T-cell (primary cell): ENCODE measurements around the gene DNAJC6. TPM values are rescaled to one million over a fixed set of nuclear protein-coding genes. Genes with fewer than 3 reads are reported as not detected.

Experiments used
- ATAC-seq, 4 experiments: fragments of 200-7000 bp in 3 of 4; fragments of 150-1000 bp in 1 of 4; cut with Tn5 transposase; replicated peaks in 1 of 4; 1 replicate in 3 of 4; 2 replicates in 1 of 4; pipeline ENCODE4 v1.10.0; 2021; ENCODE audit warnings: moderate library complexity in 3 of 4, mild to moderate bottlenecking in 2 of 4, moderate number of reproducible peaks in 1 of 4
- CTCF ChIA-PET, 2 donors: fragments of 300-600 bp; sonication (Branson Sonifier 250); formaldehyde crosslinking; loops; one replicate each; lab custom pipeline; 2022; ENCODE audit warnings: antibody characterized with exemption in 2 of 2; lab: Charles Lee
- POLR2A ChIA-PET, 2 donors: fragments of 300-600 bp; sonication (Branson Sonifier 250); formaldehyde crosslinking; loops; one replicate each; lab custom pipeline; 2022; ENCODE audit warnings: antibody characterized with exemption in 2 of 2; lab: Charles Lee
- DNase-seq, 35 experiments: peaks; one replicate each; pipeline versions ENCODE4 v3.0.0 to v3.0.0-alpha.2; 2013 to 2023
- H3K27ac ChIP-seq: one replicate; pipeline ENCODE4 v1.5.1; 2013; ENCODE audit warnings: low read length
- H3K27me3 ChIP-seq, 2 experiments: replicated peaks in 1 of 2; 1 replicate in 1 of 2; 2 replicates in 1 of 2; pipeline versions ENCODE4 v1.6.1 to v1.7.0; 2013; ENCODE audit warnings: low read length in 1 of 2, mixed read lengths in 1 of 2; ENCODE audit not compliant: control insufficient read depth in 2 of 2, insufficient read depth in 2 of 2; ENCODE audit errors: extremely low read depth in 1 of 2
- H3K36me3 ChIP-seq, 2 donors: 1 replicate in 1 of 2; 2 replicates in 1 of 2; pipeline versions ENCODE4 v1.6.1 to v1.7.0; 2013; ENCODE audit warnings: low read length in 1 of 2; ENCODE audit not compliant: control insufficient read depth in 2 of 2, insufficient read depth in 1 of 2; ENCODE audit errors: extremely low read depth in 1 of 2
- H3K4me1 ChIP-seq, 2 experiments: 1 replicate in 1 of 2; 2 replicates in 1 of 2; pipeline versions ENCODE4 v1.6.1 to v1.7.0; 2013; ENCODE audit warnings: low read length in 2 of 2, mixed read lengths in 1 of 2; ENCODE audit not compliant: insufficient read depth in 2 of 2, control insufficient read depth in 1 of 2; ENCODE audit errors: extremely low read depth in 1 of 2
- H3K4me3 ChIP-seq, 2 donors: 1 replicate in 1 of 2; 2 replicates in 1 of 2; pipeline versions ENCODE4 v1.5.1 to v1.7.0; 2013; ENCODE audit warnings: mild to moderate bottlenecking in 2 of 2, low read length in 1 of 2, moderate library complexity in 1 of 2; ENCODE audit not compliant: control insufficient read depth in 1 of 2; ENCODE audit errors: extremely low read depth in 1 of 2
- H3K9me3 ChIP-seq: 2 replicates; pipeline ENCODE4 v1.7.0; 2013
- H3K27ac Mint-ChIP-seq, 2 donors: one replicate each; pipeline ENCODE4 v1.8.0; 2020 to 2021; ENCODE audit warnings: mild to moderate bottlenecking in 2 of 2, mixed read lengths in 2 of 2
- H3K27me3 Mint-ChIP-seq, 2 donors: one replicate each; pipeline ENCODE4 v1.8.0; 2021 to 2022; ENCODE audit warnings: mixed read lengths in 2 of 2
- H3K36me3 Mint-ChIP-seq: one replicate; pipeline ENCODE4 v1.8.0; 2021; ENCODE audit warnings: mixed read lengths
- H3K4me1 Mint-ChIP-seq, 3 donors: one replicate each; pipeline ENCODE4 v1.8.0; 2020 to 2022; ENCODE audit warnings: mixed read lengths in 3 of 3, mild to moderate bottlenecking in 1 of 3
- H3K4me3 Mint-ChIP-seq, 3 donors: one replicate each; pipeline ENCODE4 v1.8.0; 2020 to 2022; ENCODE audit warnings: mild to moderate bottlenecking in 3 of 3, mixed read lengths in 3 of 3, moderate library complexity in 3 of 3
- H3K9me3 Mint-ChIP-seq, 3 donors: one replicate each; pipeline ENCODE4 v1.8.0; 2020 to 2022; ENCODE audit warnings: mixed read lengths in 3 of 3
- WGBS: methylation state at CpG from one replicate; pipeline ENCODE4 v1.1.5; 2013; ENCODE audit warnings: missing lambda C conversion rate; ENCODE audit not compliant: insufficient coverage; 5-methylcytosine and 5-hydroxymethylcytosine counted together
- total RNA-seq, 35 experiments: library from RNA in 6 of 35; stranded (reverse) in 6 of 35; fragments of 120-200 nt in 1 of 35; gene quantifications; one replicate each; pipeline versions ENCODE4 v1.2.1 to v1.2.4 and lab custom pipeline; 2013 to 2026

DNAJC6 gene
- total RNA-seq, 5 donors from 2014 or later (not counting 1 experiment from before 2014, with no cell fraction given), result 1.4 to 5.2 (median 2.4) TPM

DNA sequence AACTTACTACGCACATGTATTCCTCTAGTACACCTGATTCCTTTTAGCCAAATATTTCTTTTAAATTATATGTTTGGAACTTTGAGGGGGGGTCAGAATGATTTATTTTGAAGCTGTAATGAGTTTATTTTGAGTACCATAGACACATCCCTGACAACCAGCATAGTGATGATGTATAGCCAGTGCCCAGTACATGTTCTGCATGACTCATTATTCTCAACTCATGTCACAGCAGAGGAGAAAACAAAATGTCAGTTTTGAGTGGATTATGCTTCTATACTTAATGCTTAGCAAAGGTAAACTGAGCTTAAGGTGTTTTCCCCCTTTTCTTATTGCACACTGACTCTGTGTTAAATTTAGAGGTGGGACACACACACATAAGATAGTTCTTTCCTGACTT, 88.7 kb downstream of the DNAJC6 start:
- Mint-ChIP-seq H3K4me1 (peaks cover 0 to 17% (median 8%) of the 10 kb centered on the region in 3 donors), H3K27me3 (peaks cover 0 to 5% of the 10 kb centered on the region in 2 donors), H3K4me3 (no peak overlapping the region), H3K9me3 (no peaks in the 10 kb centered on the region), H3K27ac (no peak overlapping the region), H3K36me3 (peaks cover 19% of the 10 kb centered on the region)
- Histone ChIP-seq H3K27ac (no peak overlapping the region), H3K36me3 (no peaks in the 10 kb centered on the region), H3K4me1 (no peaks in the 10 kb centered on the region), H3K4me3 (no peak overlapping the region), H3K9me3 (no peaks in the 10 kb centered on the region), H3K27me3 (no peaks in the 10 kb centered on the region)
- no CpG with 5 or more reads among the region's 1 CpG for WGBS
- CTCF ChIA-PET, result no interaction called here
- no peak for DNase-seq
- POLR2A ChIA-PET, result no interaction called here
- no peak for ATAC-seq

DNA sequence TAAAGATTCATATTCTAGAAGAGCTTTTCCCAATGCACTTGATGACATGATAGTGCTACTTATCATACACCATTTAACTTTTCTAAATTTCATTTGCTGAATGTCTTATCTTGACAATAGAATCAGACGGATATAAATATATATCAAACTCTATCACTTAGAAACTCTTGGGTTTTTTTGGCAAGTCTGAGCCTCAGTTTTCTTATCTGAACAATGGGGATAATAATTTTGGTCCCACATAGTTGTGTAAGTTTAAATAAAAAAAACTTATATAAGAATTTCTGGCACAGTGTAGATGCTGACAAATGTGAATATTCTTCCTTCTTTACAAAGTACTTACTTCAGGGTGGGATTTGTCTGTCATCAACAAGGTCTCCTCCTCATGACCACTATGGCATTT, 89.7 kb downstream of the DNAJC6 start:
- peaks cover 0 to 9% (median 0%) of the 10 kb centered on the region in 3 donors for H3K4me1 Mint-ChIP-seq
- Histone ChIP-seq H3K27ac (no peak overlapping the region), H3K4me3 (no peak overlapping the region), H3K27me3 (no peaks in the 10 kb centered on the region), H3K36me3 (no peaks in the 10 kb centered on the region), H3K4me1 (no peaks in the 10 kb centered on the region), H3K9me3 (no peaks in the 10 kb centered on the region)
- no CpG with 5 or more reads among the region's 1 CpG for WGBS
- H3K27ac Mint-ChIP-seq, result no peak overlapping the region
- no peaks in the 10 kb centered on the region for H3K9me3 Mint-ChIP-seq
- H3K27me3 Mint-ChIP-seq, result peaks cover 0 to 5% of the 10 kb centered on the region in 2 donors
- ChIA-PET POLR2A (no interaction called here), CTCF (no interaction called here)
- ATAC-seq (no peak), DNase-seq (no peak)
- H3K4me3 Mint-ChIP-seq, result no peak overlapping the region
- peaks cover 19% of the 10 kb centered on the region for H3K36me3 Mint-ChIP-seq

DNA sequence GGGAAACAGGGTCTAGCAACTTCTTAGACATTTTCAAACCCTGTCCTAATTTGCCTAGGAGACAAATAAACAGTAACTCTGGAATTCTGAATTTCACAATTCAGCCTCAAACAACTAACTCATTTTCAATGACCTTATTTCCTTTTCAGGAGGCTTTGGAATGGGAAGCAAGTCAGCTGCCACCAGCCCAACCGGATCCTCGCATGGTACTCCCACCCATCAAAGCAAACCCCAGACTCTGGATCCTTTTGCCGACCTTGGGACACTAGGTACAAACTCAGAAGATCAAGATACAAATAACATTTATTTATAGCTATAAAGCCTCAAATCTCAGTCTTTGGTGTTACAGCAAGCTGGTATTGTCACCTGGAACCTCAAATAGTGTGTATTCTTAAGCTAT, 92.3 kb downstream of the DNAJC6 start:
- H3K27ac Mint-ChIP-seq, result no peak overlapping the region
- H3K4me1 Mint-ChIP-seq, result no peaks in the 10 kb centered on the region
- no peak overlapping the region for H3K4me3 Mint-ChIP-seq
- no peaks in the 10 kb centered on the region for H3K9me3 Mint-ChIP-seq
- ChIA-PET CTCF (interaction anchor here in 1 of 2 donors (0.6 kb wide), 1 partner anchor 167 kb away, joined by 3 read pairs; no protein-coding TSS in a partner anchor), POLR2A (no interaction called here)
- peaks cover 22% of the 10 kb centered on the region for H3K36me3 Mint-ChIP-seq
- no peaks in the 10 kb centered on the region for H3K27me3 ChIP-seq
- no peaks in the 10 kb centered on the region for H3K36me3 ChIP-seq
- H3K27me3 Mint-ChIP-seq, result peaks cover 0 to 11% of the 10 kb centered on the region in 2 donors
- H3K4me1 ChIP-seq, result no peaks in the 10 kb centered on the region
- H3K9me3 ChIP-seq, result no peaks in the 10 kb centered on the region
- no CpG with 5 or more reads among the region's 3 CpGs for WGBS
- DNase-seq (no peak), ATAC-seq (no peak)
- H3K27ac ChIP-seq, result no peak overlapping the region
- H3K4me3 ChIP-seq, result no peak overlapping the region

DNA sequence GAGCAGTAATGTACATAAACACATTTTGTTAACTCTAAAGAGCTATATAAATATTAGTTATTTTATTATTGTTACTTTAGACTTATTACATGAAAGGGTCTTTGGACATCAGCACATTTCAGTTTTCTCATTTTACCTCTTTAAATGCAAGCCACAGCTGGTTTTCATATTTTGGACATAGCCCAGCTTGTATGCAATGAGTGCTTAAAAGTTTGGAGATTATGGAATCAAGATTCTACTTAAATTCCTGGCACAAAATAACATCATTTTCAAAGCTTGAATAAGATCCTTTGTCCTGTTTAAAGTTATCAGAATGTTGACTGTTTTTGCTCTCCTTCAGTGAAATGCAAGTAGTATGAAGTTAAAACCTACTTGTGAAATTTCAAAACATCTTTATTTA, 95.6 kb downstream of the DNAJC6 start:
- no peak overlapping the region for H3K4me3 Mint-ChIP-seq
- no peak overlapping the region for H3K27ac ChIP-seq
- no peaks in the 10 kb centered on the region for H3K4me1 ChIP-seq
- ChIA-PET POLR2A (no interaction called here), CTCF (no interaction called here)
- H3K27me3 Mint-ChIP-seq, result peaks cover 0 to 12% of the 10 kb centered on the region in 2 donors
- no peak for DNase-seq
- H3K4me3 ChIP-seq, result no peak overlapping the region
- H3K36me3 Mint-ChIP-seq, result peaks cover 34% of the 10 kb centered on the region
- no peak for ATAC-seq
- H3K27me3 ChIP-seq, result no peaks in the 10 kb centered on the region
- H3K36me3 ChIP-seq, result no peaks in the 10 kb centered on the region
- H3K9me3 Mint-ChIP-seq, result peaks cover 0 to 3% (median 0%) of the 10 kb centered on the region in 3 donors
- no peak overlapping the region for H3K27ac Mint-ChIP-seq
- H3K4me1 Mint-ChIP-seq, result no peaks in the 10 kb centered on the region
- no peaks in the 10 kb centered on the region for H3K9me3 ChIP-seq

DNA sequence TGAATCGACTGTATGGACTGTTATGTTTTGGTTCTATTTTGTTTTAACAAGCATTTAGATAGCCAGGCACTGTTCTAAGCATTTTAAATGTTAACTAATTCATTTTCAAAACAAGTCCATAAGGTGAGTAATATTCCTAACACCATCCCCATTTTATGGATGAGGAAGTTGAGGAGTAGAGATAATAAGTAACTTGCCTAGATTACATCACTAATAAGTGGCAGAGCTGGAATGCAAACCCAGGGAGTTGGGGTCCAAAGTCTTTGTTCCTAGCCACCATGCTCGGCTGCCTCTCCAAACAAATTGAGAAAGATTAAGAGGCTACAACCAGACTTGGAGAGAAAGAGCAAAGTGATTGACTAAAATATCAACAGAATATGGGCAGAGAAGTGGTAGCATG, 98.5 kb downstream of the DNAJC6 start:
- Mint-ChIP-seq H3K4me3 (no peak overlapping the region), H3K36me3 (peaks cover 31% of the 10 kb centered on the region), H3K27ac (no peak overlapping the region), H3K4me1 (no peaks in the 10 kb centered on the region), H3K27me3 (peaks cover 2 to 10% of the 10 kb centered on the region in 2 donors), H3K9me3 (peaks cover 0 to 3% (median 0%) of the 10 kb centered on the region in 3 donors)
- ChIA-PET POLR2A (interaction anchor here in 1 of 2 donors (0.5 kb wide), 1 partner anchor 12 kb away, joined by 7 read pairs; no protein-coding TSS in a partner anchor), CTCF (no interaction called here)
- ATAC-seq (no peak), DNase-seq (no peak)
- no peaks in the 10 kb centered on the region for H3K4me1 ChIP-seq
- no peaks in the 10 kb centered on the region for H3K36me3 ChIP-seq
- 63% methylated on average over 1 of the region's 2 CpGs for WGBS
- no peak overlapping the region for H3K4me3 ChIP-seq
- H3K27me3 ChIP-seq, result peaks cover 0 to 4% of the 10 kb centered on the region in 2 experiments
- H3K27ac ChIP-seq, result no peak overlapping the region
- H3K9me3 ChIP-seq, result no peaks in the 10 kb centered on the region

DNA sequence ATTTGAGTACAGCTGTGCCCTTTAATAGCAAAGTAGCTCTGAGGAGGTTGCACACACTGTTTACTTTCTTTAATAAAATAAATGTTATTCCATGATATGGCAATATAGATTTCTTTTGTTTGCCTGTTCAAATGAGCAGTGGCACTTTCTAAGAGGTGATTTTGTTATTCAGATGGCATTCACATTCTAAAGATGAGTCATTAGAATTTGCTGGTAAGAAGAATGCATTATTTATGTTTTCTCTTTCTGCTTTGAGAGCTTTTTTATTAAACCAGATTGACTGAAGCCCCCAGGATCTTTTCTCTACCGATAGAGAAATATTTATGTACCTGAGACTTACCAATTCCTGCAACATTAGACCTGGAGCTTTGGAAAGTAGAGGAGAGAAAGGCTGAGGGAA, 100.0 kb downstream of the DNAJC6 start:
- Mint-ChIP-seq H3K27ac (no peak overlapping the region), H3K36me3 (peaks cover 31% of the 10 kb centered on the region), H3K27me3 (peaks cover 2 to 14% of the 10 kb centered on the region in 2 donors), H3K4me3 (no peak overlapping the region), H3K4me1 (no peaks in the 10 kb centered on the region), H3K9me3 (peaks cover 0 to 3% (median 0%) of the 10 kb centered on the region in 3 donors)
- CTCF ChIA-PET, result no interaction called here
- ATAC-seq (no peak), DNase-seq (no peak)
- no peaks in the 10 kb centered on the region for H3K36me3 ChIP-seq
- no peak overlapping the region for H3K4me3 ChIP-seq
- H3K9me3 ChIP-seq, result no peaks in the 10 kb centered on the region
- H3K27ac ChIP-seq, result no peak overlapping the region
- H3K4me1 ChIP-seq, result no peaks in the 10 kb centered on the region
- H3K27me3 ChIP-seq, result peaks cover 0 to 4% of the 10 kb centered on the region in 2 experiments
- no CpG with 5 or more reads among the region's 1 CpG for WGBS
- POLR2A ChIA-PET, result no interaction called here
